ENCODE results near the gene ANKIB1.
"Not testable (repeated sequence)": the region's sequence is repeated elsewhere in the genome, so short reads cannot be mapped to it uniquely, and the experiment has no call there.

Gene ANKIB1

DNA sequence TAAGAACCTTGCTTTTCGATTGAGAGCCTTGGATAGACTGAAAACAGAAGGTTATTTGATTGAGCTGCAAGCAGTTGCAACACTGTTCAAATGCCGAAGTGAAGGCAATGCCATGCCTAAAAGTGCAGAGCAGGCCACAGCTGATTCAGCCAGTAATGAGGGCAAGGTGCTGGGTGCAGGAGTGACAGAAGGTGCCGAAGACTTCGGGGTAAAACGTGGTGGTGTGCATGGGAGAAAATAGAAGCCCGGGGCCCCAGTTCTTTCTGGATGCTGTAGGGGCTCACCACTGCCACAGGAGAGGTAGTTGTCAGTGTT, 157.9 kb downstream of the ANKIB1 start:
- no peaks in the 10 kb centered on the region for H3K79me2 ChIP-seq (ENCODE audit: insufficient read depth, low read length)
- H2AFZ ChIP-seq (ENCODE audit: low read length), result no peak overlapping the region
- no peaks in the 10 kb centered on the region for H3K9me2 ChIP-seq (replicated peaks; ENCODE audit: low read depth, low read length)
- H3K4me3 ChIP-seq (ENCODE audit: low read length, poor library complexity, severe bottlenecking), result no peak overlapping the region
- peaks cover 12% of the 10 kb centered on the region for H3K36me3 ChIP-seq (ENCODE audit: insufficient read depth, low read length)
- H4K20me1 ChIP-seq (ENCODE audit: insufficient read depth, low read length, poor library complexity, severe bottlenecking), result peaks cover 19% of the 10 kb centered on the region
- H3F3A ChIP-seq (ENCODE audit: low read depth), result no peaks in the 10 kb centered on the region
- TF ChIP-seq, protein P1, sequence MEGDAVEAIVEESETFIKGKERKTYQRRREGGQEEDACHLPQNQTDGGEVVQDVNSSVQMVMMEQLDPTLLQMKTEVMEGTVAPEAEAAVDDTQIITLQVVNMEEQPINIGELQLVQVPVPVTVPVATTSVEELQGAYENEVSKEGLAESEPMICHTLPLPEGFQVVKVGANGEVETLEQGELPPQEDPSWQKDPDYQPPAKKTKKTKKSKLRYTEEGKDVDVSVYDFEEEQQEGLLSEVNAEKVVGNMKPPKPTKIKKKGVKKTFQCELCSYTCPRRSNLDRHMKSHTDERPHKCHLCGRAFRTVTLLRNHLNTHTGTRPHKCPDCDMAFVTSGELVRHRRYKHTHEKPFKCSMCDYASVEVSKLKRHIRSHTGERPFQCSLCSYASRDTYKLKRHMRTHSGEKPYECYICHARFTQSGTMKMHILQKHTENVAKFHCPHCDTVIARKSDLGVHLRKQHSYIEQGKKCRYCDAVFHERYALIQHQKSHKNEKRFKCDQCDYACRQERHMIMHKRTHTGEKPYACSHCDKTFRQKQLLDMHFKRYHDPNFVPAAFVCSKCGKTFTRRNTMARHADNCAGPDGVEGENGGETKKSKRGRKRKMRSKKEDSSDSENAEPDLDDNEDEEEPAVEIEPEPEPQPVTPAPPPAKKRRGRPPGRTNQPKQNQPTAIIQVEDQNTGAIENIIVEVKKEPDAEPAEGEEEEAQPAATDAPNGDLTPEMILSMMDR (conservative IDR thresholded peaks at IDR 0.05; ENCODE audit: low read length), result no peak
- no peak for TF ChIP-seq EZH2phosphoT487 (IDR thresholded peaks at IDR 0.05; ENCODE audit: borderline replicate concordance)
- peaks cover 10% of the 10 kb centered on the region for H3K4me1 ChIP-seq (ENCODE audit: insufficient read depth, low read length, poor library complexity, severe bottlenecking)
- no peak overlapping the region for H3K9ac ChIP-seq (ENCODE audit: low read depth, low read length, poor library complexity, severe bottlenecking)
- H3K4me2 ChIP-seq (ENCODE audit: low read depth, low read length, poor library complexity, severe bottlenecking), result peak overlapping the region; percentile 11
- no peaks in the 10 kb centered on the region for H3K9me3 ChIP-seq (ENCODE audit: insufficient read depth, low read depth, low read length)
- peaks cover 73% of the 10 kb centered on the region for H3K27me3 ChIP-seq (ENCODE audit: insufficient read depth, low read length, poor library complexity, severe bottlenecking)

- Histone ChIP-seq H3K9me2 (replicated peaks; ENCODE audit: low read depth, low read length) (no peaks in the 10 kb centered on the region), H3K36me3 (ENCODE audit: insufficient read depth, low read length) (peaks cover 8% of the 10 kb centered on the region), H3F3A (ENCODE audit: low read depth) (no peaks in the 10 kb centered on the region), H3K27me3 (ENCODE audit: insufficient read depth, low read length, poor library complexity, severe bottlenecking) (peaks cover 77% of the 10 kb centered on the region), H3K4me2 (ENCODE audit: low read depth, low read length, poor library complexity, severe bottlenecking) (peak overlapping the region; percentile 11), H3K9me3 (ENCODE audit: insufficient read depth, low read depth, low read length) (no peaks in the 10 kb centered on the region), H3K9ac (ENCODE audit: low read depth, low read length, poor library complexity, severe bottlenecking) (no peak overlapping the region), H3K79me2 (ENCODE audit: insufficient read depth, low read length) (no peaks in the 10 kb centered on the region), H3K4me3 (ENCODE audit: low read length, poor library complexity, severe bottlenecking) (no peak overlapping the region), H2AFZ (ENCODE audit: low read length) (no peak overlapping the region), H4K20me1 (ENCODE audit: insufficient read depth, low read length, poor library complexity, severe bottlenecking) (peaks cover 19% of the 10 kb centered on the region), H3K4me1 (ENCODE audit: insufficient read depth, low read length, poor library complexity, severe bottlenecking) (peaks cover 10% of the 10 kb centered on the region)
- TF ChIP-seq, protein P1 (conservative IDR thresholded peaks at IDR 0.05; ENCODE audit: low read length), result peak; percentile 35
- peak; percentile 60; the same call in 1 of the 2 replicates for TF ChIP-seq EZH2phosphoT487 (IDR thresholded peaks at IDR 0.05; ENCODE audit: borderline replicate concordance)
Observed at GRCh38 chr7:92404170-92404614, 158.4 kb downstream of the ANKIB1 start.

GRCh38 chr7:92409357-92409756, 163.6 kb downstream of the ANKIB1 start:
- Histone ChIP-seq H3K4me1 (ENCODE audit: insufficient read depth, low read length, poor library complexity, severe bottlenecking) (peaks cover 2% of the 10 kb centered on the region), H3K79me2 (ENCODE audit: insufficient read depth, low read length) (no peaks in the 10 kb centered on the region), H3K36me3 (ENCODE audit: insufficient read depth, low read length) (no peaks in the 10 kb centered on the region), H3K27me3 (ENCODE audit: insufficient read depth, low read length, poor library complexity, severe bottlenecking) (peaks cover 93% of the 10 kb centered on the region), H3K9me3 (ENCODE audit: insufficient read depth, low read depth, low read length) (no peaks in the 10 kb centered on the region), H3K9ac (ENCODE audit: low read depth, low read length, poor library complexity, severe bottlenecking) (no peak overlapping the region), H2AFZ (ENCODE audit: low read length) (no peak overlapping the region), H3K4me3 (ENCODE audit: low read length, poor library complexity, severe bottlenecking) (no peak overlapping the region), H3F3A (ENCODE audit: low read depth) (no peaks in the 10 kb centered on the region), H3K4me2 (ENCODE audit: low read depth, low read length, poor library complexity, severe bottlenecking) (no peak overlapping the region), H3K9me2 (replicated peaks; ENCODE audit: low read depth, low read length) (no peaks in the 10 kb centered on the region), H4K20me1 (ENCODE audit: insufficient read depth, low read length, poor library complexity, severe bottlenecking) (peaks cover 8% of the 10 kb centered on the region)
- TF ChIP-seq, protein P1 (conservative IDR thresholded peaks at IDR 0.05; ENCODE audit: low read length), result no peak
- TF ChIP-seq EZH2phosphoT487 (IDR thresholded peaks at IDR 0.05; ENCODE audit: borderline replicate concordance), result no peak

DNA sequence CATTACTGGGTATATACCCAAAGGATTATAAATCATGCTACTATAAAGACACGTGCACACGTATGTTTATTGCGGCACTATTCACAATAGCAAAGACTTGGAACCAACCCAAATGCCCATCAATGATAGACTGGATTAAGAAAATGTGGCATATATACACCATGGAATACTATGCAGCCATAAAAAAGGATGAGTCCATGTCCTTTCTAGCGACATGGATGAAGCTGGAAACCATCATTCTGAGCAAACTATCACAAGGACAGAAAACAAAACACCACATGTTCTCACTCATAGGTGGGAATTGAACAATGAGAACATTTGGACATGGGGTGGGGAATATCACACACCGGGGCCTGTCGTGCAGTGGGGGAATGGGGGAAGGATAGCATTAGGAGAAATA, 164.4 kb downstream of the ANKIB1 start:
- not testable (repeated sequence) for H2AFZ ChIP-seq (ENCODE audit: low read length); H3K4me3 ChIP-seq (ENCODE audit: low read length, poor library complexity, severe bottlenecking); H3K79me2 ChIP-seq (ENCODE audit: insufficient read depth, low read length); H3K9me3 ChIP-seq (ENCODE audit: insufficient read depth, low read depth, low read length); H3K9me2 ChIP-seq (replicated peaks; ENCODE audit: low read depth, low read length); H3K9ac ChIP-seq (ENCODE audit: low read depth, low read length, poor library complexity, severe bottlenecking); H3K36me3 ChIP-seq (ENCODE audit: insufficient read depth, low read length); H3K4me2 ChIP-seq (ENCODE audit: low read depth, low read length, poor library complexity, severe bottlenecking); H3F3A ChIP-seq (ENCODE audit: low read depth); H4K20me1 ChIP-seq (ENCODE audit: insufficient read depth, low read length, poor library complexity, severe bottlenecking); H3K4me1 ChIP-seq (ENCODE audit: insufficient read depth, low read length, poor library complexity, severe bottlenecking)
- H3K27me3 ChIP-seq (ENCODE audit: insufficient read depth, low read length, poor library complexity, severe bottlenecking), result peaks cover 93% of the 10 kb centered on the region

Measured in Loucy (cell line).